ENCODE results near the gene CNGA1. TPM values are rescaled to one million over a fixed set of nuclear protein-coding genes. Genes with fewer than 3 reads are reported as not detected.

Gene CNGA1
- total RNA-seq, 1 experiment from 2014 or later, result 1.0 TPM

DNA sequence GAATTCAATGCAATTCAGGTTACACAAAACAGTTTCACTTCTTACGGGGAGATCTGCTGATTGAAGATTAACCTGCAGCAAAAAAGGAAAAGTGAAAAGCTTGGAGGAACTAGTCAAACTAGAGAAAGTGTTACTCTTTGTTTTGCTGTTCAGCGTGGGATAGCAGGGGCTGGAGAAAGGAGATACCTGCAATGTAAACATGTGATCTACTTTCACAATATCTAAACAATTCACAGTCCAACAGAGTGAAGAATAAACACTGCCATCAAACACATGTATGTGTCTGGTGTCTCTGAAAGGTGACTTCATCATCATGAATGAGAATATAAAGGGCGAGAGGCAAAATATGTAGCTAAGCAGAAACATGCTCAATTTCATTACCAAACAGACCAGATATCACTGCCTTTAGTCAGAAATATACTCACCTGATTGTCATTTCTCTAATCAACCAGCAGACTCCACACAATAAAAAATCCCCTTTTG lies 26.5 kb upstream of the CNGA1 start:
- no peaks in the 10 kb centered on the region for H3K79me2 ChIP-seq (ENCODE audit: insufficient read depth, low read length)
- no peak overlapping the region for H4K5ac ChIP-seq (ENCODE audit: insufficient read length, low read depth, low read length)
- H2BK120ac ChIP-seq (ENCODE audit: low read depth, low read length, poor library complexity, severe bottlenecking), result no peak overlapping the region
- no peak overlapping the region for H3K9ac ChIP-seq (ENCODE audit: extremely low read depth, insufficient read length, low read length)
- H2AFZ ChIP-seq (ENCODE audit: low read length), result no peak overlapping the region
- no peaks in the 10 kb centered on the region for H4K20me1 ChIP-seq (ENCODE audit: control insufficient read depth, insufficient read depth, insufficient read length)
- no peaks in the 10 kb centered on the region for H3K79me1 ChIP-seq (ENCODE audit: insufficient read depth, low read depth, low read length, poor library complexity, severe bottlenecking)
- H2BK5ac ChIP-seq (ENCODE audit: insufficient read length, low read length), result no peak overlapping the region
- H4K91ac ChIP-seq (ENCODE audit: insufficient read length, low read depth, low read length), result no peak overlapping the region
- no peak overlapping the region for H3K14ac ChIP-seq (ENCODE audit: insufficient read depth, low read length)
- H3K4me3 Mint-ChIP-seq, result no peak overlapping the region
- H3K18ac ChIP-seq (ENCODE audit: insufficient read length, low read depth, low read length), result no peak overlapping the region
- no peaks in the 10 kb centered on the region for H3K23me2 ChIP-seq (ENCODE audit: insufficient read length, low read depth, low read length, poor library complexity, severe bottlenecking)
- no peak for DNase-seq
- peaks cover 17 to 27% of the 10 kb centered on the region in 2 experiments for H3K4me1 Mint-ChIP-seq
- H2AK5ac ChIP-seq (ENCODE audit: insufficient read length, low read length), result no peak overlapping the region
- no peaks in the 10 kb centered on the region for H3K27me3 ChIP-seq (ENCODE audit: insufficient read depth, low read length)
- peaks cover 0 to 5% (median 3%) of the 10 kb centered on the region in 3 experiments; a peak in 2 of 7 replicates for H3K36me3 Mint-ChIP-seq (ENCODE audit: insufficient read depth in 1 of 3, low read depth in 3 of 3)
- H3K27ac Mint-ChIP-seq, result peak overlapping the region in 1 of 3 experiments; percentile 20; a peak in 1 of 7 replicates
- H3K27ac ChIP-seq (ENCODE audit: insufficient read length, low read depth, low read length), result no peak overlapping the region
- no CpG with 5 or more reads among the region's 3 CpGs for WGBS (ENCODE audit: extremely low coverage, insufficient read length, low lambda C conversion rate)
- no peak overlapping the region for H3K23ac ChIP-seq (ENCODE audit: insufficient read length, low read depth, low read length)
- H3K9me3 ChIP-seq (ENCODE audit: control insufficient read depth, low read depth, low read length), result no peaks in the 10 kb centered on the region
- H3K4me1 ChIP-seq (ENCODE audit: insufficient read depth, low read length), result no peaks in the 10 kb centered on the region; the same call in 1 of the 2 replicates
- no peak overlapping the region for H3K4me2 ChIP-seq (ENCODE audit: insufficient read depth, insufficient read length, low read length)
- H3K56ac ChIP-seq (ENCODE audit: insufficient read length, low read depth, low read length), result no peak overlapping the region
- H3K4ac ChIP-seq (ENCODE audit: low read depth, low read length), result no peak overlapping the region
- no peak overlapping the region for H2BK20ac ChIP-seq (ENCODE audit: low read depth, low read length, poor library complexity, severe bottlenecking)
- no peak overlapping the region for H2BK12ac ChIP-seq (ENCODE audit: insufficient read length, low read depth, low read length)
- H3T11ph ChIP-seq (ENCODE audit: low read length), result no peak overlapping the region
- TF ChIP-seq, protein P1, sequence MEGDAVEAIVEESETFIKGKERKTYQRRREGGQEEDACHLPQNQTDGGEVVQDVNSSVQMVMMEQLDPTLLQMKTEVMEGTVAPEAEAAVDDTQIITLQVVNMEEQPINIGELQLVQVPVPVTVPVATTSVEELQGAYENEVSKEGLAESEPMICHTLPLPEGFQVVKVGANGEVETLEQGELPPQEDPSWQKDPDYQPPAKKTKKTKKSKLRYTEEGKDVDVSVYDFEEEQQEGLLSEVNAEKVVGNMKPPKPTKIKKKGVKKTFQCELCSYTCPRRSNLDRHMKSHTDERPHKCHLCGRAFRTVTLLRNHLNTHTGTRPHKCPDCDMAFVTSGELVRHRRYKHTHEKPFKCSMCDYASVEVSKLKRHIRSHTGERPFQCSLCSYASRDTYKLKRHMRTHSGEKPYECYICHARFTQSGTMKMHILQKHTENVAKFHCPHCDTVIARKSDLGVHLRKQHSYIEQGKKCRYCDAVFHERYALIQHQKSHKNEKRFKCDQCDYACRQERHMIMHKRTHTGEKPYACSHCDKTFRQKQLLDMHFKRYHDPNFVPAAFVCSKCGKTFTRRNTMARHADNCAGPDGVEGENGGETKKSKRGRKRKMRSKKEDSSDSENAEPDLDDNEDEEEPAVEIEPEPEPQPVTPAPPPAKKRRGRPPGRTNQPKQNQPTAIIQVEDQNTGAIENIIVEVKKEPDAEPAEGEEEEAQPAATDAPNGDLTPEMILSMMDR (conservative IDR thresholded peaks at IDR 0.05), result no peak
- H3K9me3 Mint-ChIP-seq, result no peaks in the 10 kb centered on the region
- no peak overlapping the region for H4K8ac ChIP-seq (replicated peaks; ENCODE audit: insufficient read length, low read depth, low read length)
- H2BK15ac ChIP-seq (ENCODE audit: low read depth, low read length), result no peak overlapping the region
- no peaks in the 10 kb centered on the region for H3K27me3 Mint-ChIP-seq (ENCODE audit: low read depth)
